HG03558 (cell line): Measurements from ENCODE around the gene OCA2.

Experiments used
- ATAC-seq: cut with Tn5 transposase; IDR thresholded peaks from one replicate; pipeline ENCODE4 v1.9.1; 2021; ENCODE audit warnings: moderate number of reproducible peaks; ENCODE audit not compliant: unreplicated experiment; ENCODE audit errors: extremely low read depth

Gene OCA2

DNA sequence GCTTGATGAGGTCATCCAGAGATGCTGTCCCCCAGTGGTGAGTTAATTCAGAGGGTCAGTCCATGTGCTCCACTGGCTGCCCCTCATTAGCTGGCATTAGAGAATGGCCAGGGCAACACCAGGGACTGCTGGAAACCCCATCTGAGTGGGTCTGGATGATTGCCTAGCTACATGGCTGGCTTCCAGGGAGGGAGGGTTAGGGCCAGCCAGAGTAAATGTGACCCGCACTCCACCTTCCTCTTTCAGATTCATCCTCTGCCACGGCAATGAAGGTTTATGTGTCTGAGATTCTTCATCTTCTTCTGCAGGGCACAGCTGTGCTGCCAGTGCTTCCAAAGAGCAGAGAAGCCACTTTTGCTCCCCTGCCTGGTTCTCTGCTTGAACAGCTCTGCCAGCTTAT, 391.9 kb downstream of the OCA2 start:
- no peak for ATAC-seq

GRCh38 chr15:27706300-27706699, 392.8 kb downstream of the OCA2 start:
- ATAC-seq = no peak

- ATAC-seq = no peak
These were observed 394.1 kb downstream of the OCA2 start for GRCh38 chr15:27705056-27705455.
